Measurements from ENCODE around the gene MICA.
"Not testable (repeated sequence)": the region's sequence is repeated elsewhere in the genome, so short reads cannot be mapped to it uniquely, and the experiment has no call there.

The MICA gene

DNA sequence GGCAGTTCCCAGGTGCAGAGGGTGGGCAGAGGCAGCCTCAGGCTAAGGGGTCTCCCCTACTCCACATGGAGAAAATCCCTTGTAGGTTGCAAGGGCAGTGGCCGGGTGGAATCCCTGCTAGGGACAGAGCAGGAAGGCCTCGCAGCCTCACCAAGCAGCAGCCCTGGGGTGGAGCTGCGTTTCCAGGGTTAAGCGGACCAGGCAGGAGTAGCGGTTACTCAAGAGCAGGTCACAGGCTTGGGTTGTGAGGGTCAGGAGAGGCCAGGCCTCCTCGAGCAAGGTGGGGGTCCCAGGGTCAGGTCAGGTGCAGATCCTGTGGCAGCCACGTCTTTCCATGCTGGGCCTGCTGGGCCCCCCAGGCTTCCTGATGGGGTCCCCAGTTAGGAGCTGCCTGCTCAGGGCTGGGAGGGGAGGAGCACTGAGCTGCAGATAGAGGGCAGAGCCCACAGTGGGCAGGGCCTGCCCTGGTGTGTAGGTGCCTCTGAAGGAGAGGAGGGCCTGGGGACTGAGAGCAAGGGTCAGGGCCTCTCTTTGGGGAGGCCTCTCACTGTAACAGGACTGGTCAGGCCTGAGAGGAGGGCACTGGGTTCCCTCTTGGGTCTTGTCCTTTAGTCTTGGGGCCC lies 10.9 kb downstream of the MICA start:
- DNase-seq, result not testable (repeated sequence)

DNA sequence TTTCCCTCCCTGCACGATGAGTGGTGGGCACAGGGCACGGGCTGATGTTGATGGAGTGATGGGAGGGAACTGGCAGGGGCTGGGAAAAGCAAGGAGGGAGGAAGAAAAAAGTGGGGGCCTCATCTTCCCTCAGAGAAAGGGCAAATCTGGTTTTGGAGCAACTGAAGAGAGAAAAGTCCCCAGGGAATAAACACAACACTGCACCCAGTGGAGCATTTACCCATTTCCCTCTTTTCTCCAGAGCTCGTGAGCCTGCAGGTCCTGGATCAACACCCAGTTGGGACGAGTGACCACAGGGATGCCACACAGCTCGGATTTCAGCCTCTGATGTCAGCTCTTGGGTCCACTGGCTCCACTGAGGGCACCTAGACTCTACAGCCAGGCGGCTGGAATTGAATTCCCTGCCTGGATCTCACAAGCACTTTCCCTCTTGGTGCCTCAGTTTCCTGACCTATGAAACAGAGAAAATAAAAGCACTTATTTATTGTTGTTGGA lies 11.4 kb downstream of the MICA start:
- no peak for DNase-seq

DNA sequence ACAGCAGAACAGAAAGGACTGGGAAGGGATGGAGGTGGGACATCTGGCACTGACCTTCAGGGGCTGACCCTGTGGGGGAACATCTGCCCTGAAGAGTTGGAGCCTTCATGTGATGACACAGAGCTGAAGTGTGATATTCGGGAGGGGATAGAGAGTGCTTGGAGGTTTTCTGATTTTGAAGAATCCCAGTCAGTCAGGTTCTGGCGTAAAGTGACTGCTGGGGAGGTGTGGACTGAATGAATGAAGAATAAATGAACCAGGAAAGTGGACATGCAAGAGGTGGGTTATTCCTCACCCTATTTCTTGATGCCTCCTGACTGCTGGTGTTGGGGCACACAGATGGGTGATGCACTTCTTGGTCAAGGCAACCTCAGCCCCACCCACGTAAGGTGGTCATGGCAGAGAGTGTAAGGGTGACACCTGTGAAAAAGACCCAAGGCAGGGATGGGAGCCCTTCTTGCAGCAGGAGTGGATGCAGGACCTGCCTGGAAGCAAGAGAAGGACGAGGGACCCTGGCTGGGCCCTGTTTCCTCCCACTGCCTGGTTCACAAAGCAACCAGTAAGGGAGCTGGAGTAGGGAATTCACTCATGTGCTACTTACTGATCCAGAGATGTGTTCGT lies 13.1 kb downstream of the MICA start:
- no peak for DNase-seq

DNA sequence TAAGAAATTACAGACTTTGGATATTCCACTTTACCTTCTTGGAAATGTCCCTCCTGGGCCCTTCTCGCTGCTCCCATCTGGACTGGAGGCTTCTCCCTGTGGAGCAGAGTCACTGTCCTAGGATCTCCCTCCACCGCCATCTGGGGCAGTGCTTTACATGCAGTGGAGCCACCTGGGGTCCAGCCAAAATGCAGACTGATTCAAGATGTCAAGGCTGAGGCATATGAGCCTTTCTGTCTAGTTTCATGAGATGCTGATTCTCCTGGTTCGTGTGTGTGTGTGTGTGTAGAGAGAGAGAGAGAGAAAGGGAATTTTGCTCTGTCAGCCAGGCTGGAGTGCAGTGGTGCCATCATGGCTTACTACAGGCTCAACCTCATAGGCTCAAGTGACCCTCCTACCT lies 14.9 kb downstream of the MICA start:
- no peak for DNase-seq

DNA sequence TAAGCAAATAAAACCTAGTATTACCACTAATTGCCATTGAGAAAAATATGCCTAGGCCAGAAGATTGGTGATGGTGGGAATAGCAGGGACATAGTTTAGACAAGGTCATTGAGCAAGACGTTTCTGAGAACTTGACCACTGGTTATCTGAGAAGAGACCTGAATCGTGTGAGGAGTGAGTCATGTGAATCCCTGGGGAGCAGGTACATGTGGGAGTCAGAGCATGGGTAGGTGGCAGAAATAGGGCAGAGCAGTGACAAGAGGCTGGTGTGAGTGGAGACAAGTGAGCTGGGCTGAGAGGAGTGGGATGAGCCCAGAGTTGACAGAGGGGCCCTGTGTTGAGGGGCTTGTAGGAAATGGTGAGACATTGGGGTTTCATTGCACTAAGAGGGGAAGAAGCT lies 16.4 kb downstream of the MICA start:
- no peak for DNase-seq

DNA sequence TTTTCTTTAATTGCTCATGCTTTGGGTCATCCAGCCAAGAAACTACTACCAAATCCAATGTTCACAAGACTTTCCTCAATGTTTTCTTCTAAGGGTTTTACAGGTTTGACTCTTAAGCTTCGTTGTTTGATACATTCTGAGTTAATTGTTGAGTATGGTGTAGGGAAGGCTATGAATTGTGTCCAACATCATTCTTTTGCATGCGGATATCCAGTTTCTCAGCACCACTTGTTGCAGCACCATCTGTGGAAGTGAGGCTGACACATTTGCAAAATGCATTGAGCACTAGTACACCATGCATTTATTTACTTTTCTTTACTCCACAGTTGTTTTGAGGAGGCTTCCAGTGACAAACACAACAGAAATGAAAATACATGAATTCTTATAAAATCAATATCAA lies 17.2 kb downstream of the MICA start:
- DNase-seq, result no peak

DNA sequence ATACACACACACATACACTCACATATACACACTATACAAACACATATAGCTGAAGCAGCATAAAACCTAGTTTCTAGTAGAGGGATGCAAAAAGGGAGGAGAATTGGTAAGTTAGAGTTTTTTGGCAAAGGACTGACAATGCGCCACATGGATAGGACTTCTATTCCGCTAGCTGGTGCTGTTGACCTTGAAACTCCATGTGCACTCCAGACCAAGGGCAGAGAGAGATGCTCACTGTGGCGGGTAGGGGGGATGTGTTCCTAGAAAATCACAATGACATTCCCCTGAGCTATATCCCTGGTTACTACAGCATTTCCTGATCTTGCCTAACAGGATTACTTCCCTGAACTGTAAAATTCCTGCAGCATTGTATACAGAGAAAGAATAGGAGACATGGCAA lies 19.2 kb downstream of the MICA start:
- no peak for DNase-seq

DNA sequence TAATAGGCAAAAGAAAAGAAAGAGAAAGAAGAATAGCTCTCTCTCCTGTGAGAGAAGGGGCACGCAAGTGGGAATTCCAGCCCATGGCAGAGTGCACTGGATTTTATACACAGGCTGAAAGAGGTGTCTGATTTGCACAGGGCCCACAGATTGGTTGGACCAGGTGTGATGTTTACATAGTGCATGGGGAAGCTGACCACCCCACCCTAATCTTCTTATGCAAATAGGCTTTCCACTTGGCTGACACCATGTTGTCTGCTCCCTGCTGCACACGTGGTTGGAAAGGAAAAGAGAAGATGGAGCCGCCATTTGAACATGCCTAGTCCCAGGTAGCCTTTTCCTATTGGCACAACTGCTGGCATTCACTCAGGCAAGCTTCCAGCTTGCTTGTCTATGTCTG lies 20.2 kb downstream of the MICA start:
- DNase-seq, result no peak

DNA sequence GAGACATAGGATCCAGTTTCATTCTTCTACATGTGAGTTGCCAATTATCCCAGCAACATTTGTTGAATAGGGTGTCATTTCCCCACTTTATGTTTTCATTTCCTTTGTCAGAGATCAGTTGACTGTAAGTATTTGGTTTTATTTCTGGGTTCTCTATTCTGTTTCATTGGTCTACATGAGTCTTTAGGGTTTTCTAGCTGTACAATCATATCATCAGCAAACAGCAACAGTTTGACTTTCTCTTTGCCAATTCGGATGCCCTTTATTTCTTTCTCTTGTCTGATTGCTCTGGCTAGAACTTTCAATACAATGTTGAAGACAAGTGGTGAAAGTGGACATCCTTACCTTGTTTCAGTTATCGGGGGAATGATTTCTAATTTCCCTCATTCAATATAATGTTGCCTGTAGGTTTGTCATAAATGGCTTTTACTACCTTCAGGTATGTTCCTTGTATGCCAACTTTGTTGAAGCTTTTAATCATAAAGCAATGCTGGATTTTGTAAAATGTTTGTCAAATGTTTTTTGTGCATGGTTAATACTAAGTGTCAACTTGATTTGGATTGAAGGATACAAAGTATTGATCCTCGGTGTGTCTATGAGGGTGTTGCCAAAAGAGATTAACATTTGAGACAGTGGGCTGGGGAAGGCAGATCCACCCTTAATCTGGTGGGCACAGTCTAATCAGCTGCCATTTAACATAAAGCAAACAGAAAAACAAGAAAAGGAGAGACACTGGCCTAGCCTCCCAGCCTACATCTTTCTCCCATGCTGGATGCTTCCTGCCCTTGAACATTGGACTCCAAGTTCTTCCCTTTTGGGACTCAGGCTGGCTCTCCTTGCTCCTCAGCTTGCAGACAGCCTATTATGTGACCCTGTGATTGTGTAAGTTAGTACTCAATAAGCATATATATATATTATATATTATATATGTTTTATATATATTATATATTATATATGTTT lies 23.3 kb downstream of the MICA start:
- DNase-seq, result no peak

DNA sequence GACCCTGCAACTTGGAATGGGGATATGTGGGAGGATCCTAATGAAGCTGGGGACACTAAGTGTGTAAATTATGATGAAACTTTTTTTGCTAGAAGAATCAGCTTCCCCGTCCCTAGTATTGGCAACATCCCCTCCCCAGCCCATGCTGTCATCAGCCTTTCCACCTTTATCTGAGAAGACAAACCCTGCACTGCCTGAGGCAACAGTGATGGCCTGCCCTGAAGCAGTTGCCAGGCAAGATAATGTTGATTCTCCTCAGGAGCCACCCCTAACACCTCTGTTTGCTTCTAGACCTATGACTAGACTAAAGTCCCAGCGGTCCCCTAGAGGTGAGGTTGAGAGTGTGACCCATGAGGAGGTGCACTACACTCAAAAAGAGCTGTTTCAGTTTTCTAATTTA lies 27.1 kb downstream of the MICA start:
- DNase-seq, result no peak

DNA sequence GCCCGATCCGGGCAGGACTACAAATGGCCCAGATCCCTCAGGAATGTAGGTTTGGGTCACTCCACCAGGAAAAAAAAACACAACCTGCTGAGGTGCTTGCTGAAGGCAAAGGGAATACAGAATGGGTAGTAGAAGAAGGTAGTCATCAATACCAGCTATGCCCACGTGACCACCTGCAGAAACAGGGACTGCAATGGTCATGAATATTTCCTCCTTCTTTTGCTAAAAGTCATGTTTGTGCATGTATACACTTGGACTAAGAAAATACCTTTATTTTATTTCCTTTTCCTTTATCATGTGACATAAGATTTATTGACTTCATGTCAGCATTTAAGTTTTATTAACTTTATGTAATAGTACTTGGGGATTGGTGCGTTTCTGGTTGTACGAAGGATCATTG lies 31.7 kb downstream of the MICA start:
- not testable (repeated sequence) for DNase-seq

DNA sequence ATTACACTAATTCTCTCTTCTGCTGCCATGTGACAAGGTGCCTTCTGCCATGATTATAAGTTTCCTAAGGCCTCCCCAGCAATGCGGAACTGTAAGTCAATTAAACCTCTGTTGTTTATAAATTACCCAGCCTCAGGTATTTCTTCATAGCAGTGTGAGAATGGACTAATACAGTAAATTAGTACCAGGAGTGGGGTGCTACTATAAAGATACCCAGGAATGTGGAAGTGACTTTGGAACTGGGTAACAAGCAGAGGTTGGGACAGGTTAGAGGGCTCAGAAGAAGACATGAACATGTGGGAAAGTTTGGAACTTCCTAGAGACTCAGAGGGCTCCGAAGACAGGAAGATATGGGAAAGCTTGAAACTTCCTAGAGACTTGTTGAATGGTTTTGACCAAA lies 34.8 kb downstream of the MICA start:
- DNase-seq, result no peak

DNA sequence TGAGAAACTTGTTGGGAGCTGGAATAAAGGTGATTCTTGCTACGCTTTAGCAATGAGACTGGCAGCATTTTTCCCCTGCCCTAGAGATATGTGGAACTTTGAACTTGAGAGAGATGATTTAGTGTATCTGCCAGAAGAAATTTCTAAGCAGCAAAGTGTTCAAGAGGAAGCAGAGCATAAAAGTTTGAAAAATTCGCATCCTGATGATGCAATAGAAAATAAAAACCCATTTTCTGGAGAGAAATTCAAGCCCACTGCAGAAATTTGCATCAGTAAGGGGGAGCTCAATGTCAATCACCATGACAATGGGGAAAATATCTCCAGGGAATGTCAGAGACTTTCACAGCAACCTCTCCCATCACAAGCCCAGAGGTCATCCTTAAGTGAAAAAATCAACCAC lies 35.3 kb downstream of the MICA start:
- no peak for DNase-seq

DNA sequence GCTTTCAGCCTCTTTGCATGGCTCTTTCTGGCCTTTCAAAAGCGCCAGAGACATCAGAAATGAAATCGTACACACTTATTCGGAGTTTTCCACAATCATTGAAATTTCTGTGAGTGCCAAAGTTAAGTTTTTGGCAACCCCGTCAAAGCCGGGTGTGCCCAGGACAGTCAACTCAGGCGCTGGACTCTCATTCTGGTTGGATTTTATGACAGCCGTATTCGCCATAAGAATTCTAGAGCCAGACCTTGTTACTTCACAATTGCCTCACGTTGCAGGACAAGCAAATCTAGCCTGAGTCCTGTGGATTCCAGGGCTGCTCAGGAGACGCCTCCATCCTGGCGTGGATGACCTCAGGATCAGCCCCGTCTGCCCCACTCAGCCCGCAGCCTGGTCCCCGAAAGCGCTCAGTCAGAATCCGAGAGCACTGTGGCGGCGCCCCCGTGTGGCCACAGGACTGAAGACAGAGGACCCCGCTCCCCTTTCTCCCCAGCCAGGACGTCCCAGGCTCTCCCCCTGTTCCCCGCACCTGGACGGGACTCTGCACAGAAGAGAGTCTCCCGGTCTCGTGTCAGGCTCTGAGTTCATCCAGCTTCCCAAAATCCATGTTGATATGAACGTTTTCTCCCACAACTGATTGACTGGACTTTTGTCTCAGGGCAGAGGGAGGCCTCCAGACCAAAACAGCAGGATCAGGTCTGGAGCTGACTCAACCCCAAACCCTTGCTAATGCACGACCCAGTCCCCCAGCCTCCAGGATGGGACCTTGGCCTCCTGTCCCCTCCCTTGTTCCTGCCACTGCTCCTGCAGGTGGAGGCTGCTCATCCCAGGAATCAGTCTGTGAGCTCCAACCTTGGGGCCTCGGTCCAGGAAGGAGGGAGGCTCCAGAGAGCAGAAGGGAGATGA lies 38.2 kb downstream of the MICA start:
- peak; percentile 95 for DNase-seq

DNA sequence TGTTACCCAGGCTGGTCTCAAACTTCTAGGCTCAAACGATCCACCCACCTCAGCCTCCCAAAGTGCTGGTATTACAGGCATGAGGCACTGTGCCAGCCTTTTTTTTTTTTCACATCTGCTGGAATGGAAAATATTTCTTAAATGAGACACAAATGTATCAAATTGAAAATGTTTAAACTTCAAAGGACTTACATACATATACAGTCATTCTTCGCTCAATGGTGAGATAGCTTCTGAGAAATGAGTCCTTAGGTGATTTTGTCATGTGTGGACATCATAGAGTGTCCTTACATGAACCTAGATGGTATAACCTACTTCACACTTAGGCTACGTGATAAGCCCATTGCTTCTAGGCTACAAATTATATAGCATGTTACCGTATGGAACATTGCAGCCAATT lies 43.1 kb downstream of the MICA start:
- DNase-seq, result no peak

DNA sequence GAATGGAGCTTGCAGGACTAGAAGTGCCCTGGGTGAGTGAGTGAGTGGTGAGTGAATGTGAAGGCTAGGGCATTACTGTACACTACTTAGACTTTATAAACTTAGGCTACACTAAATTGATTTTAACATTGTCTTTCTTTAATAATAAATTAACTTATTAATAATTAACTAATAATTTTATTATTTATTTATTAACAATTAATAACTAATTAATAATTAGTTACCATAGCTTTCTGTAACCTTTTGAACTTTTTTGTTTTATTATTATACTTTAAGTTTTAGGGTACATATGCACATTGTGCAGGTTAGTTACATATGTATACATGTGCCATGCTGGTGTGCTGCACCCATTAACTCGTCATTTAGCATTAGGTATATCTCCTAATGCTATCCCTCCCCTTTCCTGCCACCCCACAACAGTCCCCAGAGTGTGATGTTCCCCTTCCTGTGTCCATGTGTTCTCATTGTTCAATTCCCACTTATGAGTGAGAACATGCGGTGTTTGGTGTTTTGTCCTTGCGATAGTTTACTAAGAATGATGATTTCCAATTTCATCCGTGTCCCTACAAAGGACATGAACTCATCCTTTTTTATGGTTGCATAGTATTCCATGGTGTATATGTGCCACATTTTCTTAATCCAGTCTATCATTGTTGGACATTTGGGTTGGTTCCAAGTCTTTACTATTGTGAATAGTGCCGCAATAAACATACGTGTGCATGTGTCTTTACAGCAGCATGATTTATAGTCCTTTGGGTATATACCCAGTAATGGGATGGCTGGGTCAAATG lies 43.8 kb downstream of the MICA start:
- not testable (repeated sequence) for DNase-seq

DNA sequence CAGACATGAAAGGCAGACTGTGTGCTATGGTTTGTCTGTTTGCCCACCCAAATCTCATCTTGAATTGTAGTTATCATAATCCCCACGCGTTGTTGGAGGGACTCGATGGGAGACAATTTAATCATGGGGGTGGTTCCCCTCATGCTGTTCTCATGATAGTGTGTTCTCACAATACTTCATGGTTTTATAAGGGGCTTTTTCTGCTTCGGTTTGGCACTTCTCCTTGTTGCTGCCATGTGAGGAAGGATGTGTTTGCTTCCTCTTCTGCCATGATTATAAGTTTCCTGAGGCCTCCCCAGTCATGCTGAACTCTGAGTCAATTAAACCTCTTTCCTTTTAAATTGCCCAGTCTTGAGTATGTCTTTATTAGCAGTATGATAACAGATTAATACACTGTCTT lies 47.4 kb downstream of the MICA start:
- no peak for DNase-seq

DNA sequence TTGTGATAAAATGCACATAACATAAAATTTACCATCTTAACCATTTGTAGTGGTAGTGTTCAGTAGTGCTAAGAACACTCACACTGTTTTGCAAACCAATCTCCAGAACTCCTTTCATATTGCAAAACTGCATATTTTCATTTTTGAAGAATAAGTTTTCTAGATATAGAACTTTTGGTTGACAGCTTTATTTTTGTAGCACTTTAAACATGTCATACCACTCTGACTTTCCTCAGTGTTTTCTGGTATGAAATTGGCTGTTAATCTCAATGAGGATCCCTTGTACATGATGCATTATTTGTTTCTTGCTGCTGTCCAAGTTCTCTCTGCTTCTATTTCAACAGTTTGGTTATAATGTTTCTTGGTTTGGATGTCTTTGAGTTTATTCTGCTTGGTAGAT lies 49.5 kb downstream of the MICA start:
- DNase-seq, result no peak

DNA sequence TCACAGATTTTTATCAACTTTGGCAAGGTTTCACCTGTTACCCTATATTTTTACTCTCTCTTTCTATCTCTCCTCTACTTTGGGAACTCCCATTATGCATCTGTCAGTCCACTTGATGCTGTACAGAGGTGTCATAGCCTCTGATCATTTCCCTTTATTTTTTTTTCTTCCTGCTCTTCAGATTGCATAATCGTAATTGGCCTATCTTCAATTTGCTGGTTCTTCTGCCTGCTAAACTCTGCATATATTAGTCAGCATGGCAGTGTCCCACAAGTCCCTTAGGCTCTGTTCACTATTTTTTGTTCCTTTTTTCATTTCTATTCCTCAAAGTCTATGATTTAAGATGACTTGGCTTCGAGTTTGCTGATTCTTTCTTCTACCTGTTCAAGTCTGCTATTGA lies 49.9 kb downstream of the MICA start:
- no peak for DNase-seq

DNA sequence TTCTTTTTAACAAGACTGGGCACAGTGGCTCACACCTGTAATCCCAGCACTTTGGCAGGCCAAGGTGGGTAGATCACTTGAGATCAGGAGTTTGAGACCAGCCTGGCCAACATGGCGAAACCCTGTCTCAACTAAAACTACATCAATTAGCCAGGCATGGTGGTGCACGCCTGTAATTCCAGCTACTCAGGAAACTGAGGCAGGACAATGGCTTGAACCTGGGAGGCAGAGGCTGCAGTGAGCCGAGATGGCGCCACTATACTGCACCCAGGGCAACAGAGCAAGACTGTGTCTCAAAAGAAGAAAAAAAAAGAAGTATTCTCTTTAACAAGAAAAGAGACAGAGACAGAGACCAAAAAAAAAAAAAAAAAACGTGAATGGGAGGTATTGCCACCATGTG lies 56.5 kb downstream of the MICA start:
- not testable (repeated sequence) for DNase-seq

DNA sequence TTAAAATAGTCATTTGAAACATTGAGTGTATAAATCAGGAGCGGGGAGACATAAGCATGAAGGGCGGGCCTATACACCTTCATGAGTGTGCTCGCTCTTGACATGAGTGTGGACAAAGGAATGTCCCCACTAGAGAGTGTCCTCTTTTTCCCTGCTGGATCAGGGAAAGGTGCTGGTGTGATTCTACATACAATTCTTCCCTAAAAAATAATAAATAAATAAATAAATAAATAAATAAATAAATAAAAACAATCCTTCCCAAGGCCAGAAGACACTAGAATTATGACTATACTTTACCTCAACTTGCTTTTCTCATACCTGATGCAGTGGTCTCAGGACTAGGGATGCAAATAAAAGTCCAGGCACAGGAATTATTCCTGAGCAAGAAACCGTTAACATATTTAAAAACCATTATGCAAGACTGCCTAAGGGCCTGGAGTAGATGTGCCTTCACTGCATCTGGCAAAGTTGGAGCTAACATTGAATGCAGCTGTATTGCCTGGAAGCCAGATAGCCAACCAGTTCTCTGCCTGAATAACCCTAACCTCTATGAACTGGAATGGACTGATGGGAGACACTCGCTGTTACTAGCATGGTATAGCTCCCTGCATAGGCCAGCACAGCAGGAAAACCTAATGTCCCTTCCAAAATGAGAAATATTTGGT lies 57.1 kb downstream of the MICA start:
- DNase-seq, result no peak

Data from activated effector memory CD4-positive, alpha-beta T cell treated with anti-CD3 and anti-CD28 coated beads, Interleukin-2, amount 50 U/mL, for 16 hours (primary cell).